CD4-positive, alpha-beta T cell treated with Interleukin-6 at 100 ng/mL for 8 hours (primary cell): ENCODE measurements around the gene CFAP69.
A peak's percentile ranks its signal among the peaks of the same experiment; 100 is the strongest.
"Not testable (repeated sequence)": the region's sequence is repeated elsewhere in the genome, so short reads cannot be mapped to it uniquely, and the experiment has no call there.

Experiments used
- DNase-seq: peaks from one replicate; pipeline ENCODE4 v3.0.0-alpha.2; 2020; ENCODE audit warnings: mixed read lengths, low spot score

Gene CFAP69

DNA sequence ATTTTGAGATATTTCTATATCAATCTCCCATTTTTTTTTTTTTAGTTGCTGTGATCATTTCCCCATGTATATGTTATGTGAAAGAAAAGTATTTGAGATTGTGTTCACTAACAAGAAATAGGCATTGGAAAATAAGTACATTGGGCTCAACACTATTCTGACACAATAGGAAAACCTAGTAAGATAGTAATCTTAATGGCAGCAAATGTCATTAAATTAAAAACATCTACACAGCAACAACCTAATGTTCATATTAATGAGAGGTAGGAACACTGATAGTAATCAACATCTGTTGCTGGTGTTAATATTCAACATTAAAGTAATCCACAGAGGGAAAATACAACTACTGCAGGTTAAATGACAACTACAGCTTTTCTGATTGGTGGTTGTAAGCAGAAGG, 100.0 kb downstream of the CFAP69 start:
- no peak for DNase-seq

DNA sequence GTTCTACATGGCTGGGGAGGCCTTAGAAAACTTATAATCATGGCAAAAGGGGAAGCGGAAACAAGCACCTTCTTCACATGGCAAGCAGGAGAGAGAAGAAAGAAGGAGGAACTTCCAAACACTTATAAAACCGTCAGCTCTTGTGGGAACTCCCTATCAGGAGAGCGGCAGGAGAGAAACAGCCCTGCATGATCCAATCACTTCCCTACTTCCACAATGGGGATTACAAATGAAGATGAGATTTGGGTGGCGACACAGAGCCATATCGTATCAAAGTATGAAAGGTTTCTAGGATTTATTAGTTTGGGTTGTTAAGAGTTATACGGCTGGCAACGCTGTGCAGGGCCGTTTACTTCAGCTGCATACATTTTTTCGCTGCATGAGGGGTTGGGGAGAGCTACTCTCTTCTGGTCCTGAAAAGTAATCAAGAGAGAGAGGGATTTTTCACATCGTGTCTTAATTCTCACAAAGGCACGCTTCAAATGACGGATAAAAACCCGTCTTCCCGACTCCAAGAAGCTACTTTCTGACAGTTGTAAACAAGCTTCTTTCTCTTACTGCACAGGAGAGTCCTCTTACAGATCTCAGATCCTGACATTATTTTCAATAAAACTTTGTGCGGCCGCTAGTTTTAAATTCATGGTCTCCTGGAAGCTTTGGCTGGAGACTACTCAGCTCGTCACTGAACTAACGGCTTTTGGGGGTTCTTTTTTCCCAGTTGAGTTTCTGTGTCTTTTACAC, 100.8 kb downstream of the CFAP69 start:
- DNase-seq: no peak

DNA sequence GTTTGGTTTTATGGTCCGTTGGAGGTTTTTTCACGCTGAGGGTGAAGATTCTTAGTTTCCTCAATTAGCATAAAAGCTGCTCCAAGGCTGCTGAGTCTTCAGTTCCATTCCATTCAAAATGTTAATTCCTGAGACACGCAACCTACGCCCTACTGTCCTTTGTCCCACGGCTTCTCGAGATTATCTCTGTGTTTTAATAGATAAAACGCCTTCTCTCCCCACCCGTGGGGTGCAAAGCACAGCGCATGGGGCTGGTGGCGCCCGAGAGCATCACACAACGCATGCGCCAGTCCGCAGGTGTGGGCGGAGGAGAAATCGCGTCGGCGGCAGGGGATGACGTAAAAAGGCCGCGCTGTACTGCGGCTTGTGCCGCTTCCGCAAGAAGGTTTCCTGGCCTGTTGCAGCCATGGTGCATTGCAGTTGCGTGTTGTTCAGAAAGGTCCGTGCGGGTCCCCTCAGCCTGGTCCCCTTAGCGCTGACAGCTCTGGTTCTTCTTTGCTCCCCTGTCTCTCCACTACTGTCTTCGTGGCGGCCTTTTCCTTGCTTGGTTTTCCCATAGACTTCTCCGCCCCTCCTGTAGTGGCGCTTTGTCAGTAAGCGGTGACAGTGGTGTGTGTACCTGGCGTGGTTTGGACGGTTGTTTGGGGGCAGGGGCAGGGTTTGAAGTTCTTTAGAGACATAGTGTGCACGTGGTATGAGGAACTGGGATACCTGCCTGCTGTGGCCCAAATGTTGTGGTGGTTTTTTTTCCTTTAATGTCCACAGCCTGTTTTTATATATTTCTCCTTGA, 101.6 kb downstream of the CFAP69 start, which contains the start of gene GTPBP10:
TSS of gene GTPBP10 (plus strand) at position 381 of the 790 bp plus-strand sequence. CDS start at position 407, 26 bp downstream.
- peak; percentile 95 for DNase-seq

DNA sequence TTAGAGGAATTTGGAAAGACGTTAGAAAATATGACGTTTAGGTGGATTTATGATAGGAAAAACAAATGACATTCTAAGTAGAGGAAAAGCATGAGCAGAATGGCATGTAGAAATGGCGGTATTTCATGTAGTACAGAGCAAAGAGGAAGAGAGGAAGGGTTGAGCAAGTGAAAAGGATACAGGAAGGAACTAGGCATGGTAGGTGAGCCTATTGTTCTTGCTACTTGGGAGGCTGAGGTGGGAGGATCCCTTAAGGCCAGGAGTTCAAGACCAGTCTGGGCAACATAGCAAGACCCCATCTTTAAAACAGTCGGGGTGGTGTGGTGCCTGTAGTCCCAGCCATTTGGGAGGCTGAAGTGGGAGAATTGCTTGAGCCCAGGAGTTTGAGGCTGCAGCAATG, 102.8 kb downstream of the CFAP69 start:
- no peak for DNase-seq

DNA sequence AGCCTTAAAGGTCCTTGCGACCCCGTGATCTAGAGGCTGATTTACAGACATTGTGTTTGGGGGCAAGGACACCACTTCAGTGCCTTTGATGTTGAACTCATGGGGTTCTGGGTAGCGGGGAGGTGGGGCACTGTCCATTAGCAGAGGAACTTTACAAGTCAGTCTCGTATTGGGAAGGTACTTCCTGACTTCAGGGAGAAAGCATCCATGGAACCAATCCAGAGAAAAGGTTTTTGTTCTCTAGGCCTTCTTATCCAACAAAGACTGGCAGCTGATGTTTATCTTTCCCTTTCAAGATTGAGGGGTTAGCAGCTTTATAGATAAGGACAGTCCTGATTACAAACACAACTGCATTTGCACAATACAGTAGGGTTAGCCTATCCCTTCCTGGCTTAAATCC, 104.3 kb downstream of the CFAP69 start:
- DNase-seq: no peak

DNA sequence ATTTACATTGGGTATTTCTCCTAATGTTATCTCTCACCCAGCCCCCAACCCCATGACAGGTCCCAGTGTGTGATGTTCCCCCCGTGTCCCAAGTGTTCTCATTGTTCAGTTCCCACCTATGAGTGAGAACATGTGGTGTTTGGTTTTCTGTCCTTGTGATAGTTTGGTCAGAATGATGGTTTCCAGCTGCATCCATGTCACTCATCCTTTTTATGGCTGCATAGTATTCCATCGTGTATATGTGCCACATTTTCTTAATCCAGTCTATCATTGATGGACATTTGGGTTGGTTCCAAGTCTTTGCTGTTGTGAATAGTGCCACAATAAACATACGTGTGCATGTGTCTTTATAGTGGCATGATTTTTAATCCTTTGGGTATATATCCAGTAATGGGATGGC, 105.1 kb downstream of the CFAP69 start:
- not testable (repeated sequence) for DNase-seq

DNA sequence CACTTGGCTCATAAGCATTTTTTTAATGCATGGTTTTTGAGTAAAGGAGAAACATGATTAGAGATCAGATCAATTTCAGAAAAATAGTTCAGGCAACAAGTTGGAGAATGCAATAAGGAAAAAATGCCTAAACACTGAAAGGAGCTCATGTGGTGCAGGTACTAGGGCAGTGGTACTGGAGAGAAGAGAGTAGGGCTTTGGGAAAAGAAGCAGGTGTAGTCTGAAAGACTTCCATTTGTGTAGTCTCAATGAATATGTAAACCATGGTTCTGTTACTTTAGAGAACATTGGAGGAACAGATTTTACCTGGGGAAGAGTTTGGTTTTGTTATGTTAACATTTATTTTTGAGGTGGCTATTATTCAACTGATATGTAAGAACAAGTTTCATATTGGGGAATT, 107.0 kb downstream of the CFAP69 start:
- no peak for DNase-seq
